IPS DF 4.7 (cell line): ENCODE measurements around the gene CD109.
A peak's percentile ranks its signal among the peaks of the same experiment; 100 is the strongest.
"Not testable (repeated sequence)": the region's sequence is repeated elsewhere in the genome, so short reads cannot be mapped to it uniquely, and the experiment has no call there.

Source experiments
- DNase-seq: peaks from one replicate; pipeline ENCODE4 v3.0.0-alpha.2; 2013; ENCODE audit warnings: low spot score; ENCODE audit errors: extremely low read depth

CD109 gene

DNA sequence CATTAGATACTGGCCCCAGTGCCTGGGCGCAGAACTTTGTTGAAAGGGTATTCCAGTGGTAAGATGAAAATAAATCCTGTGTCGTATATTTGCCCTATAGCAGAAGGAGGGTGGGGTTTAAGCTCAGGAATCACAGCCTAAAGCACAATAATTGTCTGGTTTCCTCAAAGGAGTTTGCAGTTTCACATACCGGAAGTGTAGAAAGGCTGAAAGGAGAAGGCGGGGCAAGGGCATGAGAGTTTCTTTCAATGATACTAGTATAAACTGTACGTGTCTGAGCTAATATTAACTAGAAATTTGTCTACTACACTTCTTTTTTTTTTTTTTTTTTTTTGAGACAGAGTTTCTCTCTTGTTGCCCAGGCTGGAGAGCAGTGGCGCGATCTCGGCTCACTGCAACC lies 29.2 kb downstream of the CD109 start:
- DNase-seq = not testable (repeated sequence)

DNA sequence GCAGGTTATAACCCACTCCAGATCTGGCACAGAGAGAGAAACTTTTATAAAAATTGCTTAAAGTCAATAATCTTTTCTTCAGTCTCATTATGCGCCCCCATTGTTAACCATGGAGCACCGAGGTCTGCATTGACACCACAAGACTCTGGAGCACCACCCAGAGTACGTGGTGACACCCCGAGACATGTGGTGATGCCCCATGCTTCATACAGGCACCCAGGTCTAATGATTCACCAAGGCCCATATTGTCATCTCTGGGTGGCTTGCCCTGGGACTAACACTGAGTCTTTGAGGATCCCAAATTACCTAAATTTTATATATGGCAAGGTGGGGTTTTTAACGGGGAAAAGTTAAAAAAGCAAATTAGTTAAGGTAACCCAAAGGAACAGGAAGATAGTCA lies 31.1 kb downstream of the CD109 start:
- no peak for DNase-seq

DNA sequence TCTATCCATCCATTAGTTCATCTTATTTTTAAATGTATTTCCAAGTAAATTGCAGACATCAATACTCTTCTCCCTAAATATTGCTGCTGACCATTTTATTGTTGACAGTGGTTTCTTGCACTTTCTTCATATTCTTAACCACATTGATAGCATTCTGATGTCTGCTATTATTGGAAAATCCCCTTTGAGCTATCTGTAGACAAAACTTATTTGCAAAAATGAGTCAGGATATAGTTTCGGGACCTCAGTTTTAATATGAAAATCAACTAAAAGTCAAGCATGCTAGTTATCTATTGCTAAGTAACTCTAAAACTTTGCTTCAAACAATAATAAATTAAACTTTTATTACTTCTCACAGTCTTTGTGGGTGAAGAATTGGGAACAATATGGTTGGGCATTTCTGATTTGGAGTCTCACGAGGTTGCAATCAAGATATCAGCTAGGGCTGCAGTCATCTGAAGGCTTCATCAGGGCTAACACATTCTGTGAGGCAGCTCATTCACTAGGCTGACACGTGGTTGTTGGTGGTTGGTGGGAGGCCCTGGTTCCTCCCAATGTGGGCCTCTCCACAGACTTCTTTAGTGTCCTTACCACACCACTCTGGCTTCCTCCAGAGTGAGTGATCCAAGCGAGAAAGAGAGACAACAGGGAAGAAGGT lies 32.7 kb downstream of the CD109 start:
- no peak for DNase-seq

DNA sequence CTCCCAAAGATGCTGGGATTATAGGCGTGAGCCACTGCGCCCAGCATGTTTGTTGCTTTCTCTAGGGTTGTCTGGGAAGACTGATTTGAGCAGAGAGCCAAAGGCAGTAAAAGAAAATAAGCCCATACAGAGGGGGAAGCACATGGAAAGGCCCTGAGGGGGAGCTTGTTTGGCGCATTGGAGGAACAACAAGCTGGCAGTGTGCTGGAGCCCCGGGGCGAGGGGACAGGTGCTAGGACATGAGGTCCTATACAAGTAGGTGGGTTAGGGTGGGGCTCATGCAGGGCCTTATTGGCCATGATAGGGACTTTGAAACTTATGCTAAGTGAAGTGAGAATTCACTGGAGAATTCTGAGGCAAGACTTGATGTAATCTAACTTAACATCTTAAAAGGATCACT lies 35.3 kb downstream of the CD109 start:
- no peak for DNase-seq

DNA sequence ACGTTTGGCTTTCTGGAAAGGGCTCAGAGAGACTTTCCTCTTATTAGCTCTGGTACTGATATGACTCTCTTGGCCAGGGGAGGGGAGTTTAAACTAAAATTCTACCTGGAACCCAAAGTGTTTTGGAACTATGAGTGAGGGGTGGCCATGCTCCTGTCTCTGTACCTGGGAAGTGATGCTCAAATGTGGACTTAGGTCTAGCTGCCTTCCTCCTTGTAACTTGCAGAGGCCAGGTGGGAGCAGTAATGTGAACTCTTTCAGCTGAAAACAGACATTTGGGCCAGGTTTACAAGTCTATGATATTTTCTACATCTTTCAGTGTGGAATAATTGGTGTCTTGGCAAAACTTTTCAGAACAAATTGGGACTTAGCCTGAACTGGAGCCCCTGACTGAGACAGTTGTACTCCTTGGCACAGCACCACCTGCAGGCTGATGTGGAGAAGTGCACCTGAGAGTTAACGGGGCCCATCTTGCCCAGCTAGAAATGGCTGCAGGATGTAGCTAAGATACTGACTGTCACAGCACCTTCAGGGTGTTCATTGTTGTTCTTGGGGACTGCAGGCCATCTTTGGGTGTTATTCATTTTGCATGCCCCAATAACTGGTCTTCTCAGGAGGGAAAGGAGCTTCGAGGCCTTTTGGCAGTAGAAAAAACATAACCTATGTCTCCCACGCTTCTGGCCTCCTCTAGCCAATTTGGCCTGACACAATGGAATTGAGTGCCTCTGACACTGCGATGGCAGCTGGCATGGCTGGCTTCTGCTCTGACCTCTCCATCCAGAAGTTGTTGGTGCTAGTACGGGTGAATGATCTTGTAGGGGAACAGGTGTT lies 37.1 kb downstream of the CD109 start:
- DNase-seq = no peak

DNA sequence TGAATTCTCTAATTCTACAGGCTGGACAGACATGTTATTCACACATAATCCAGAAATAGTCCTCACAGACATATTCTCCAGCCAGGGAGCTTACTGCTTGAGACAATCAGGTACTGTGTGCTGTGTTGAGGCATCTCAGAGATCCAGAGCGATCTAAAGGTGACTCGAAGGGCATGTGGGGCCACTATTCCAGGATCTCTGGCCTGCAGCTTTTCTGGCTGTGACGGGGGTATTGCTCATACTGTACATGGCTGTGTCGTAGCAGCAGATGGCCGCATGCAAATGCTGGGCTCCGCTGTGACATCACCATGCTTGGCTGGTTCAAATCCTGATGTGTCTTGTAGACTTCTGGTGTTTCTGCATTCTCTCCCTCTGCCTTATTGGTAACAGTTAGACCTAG lies 37.8 kb downstream of the CD109 start:
- no peak for DNase-seq

DNA sequence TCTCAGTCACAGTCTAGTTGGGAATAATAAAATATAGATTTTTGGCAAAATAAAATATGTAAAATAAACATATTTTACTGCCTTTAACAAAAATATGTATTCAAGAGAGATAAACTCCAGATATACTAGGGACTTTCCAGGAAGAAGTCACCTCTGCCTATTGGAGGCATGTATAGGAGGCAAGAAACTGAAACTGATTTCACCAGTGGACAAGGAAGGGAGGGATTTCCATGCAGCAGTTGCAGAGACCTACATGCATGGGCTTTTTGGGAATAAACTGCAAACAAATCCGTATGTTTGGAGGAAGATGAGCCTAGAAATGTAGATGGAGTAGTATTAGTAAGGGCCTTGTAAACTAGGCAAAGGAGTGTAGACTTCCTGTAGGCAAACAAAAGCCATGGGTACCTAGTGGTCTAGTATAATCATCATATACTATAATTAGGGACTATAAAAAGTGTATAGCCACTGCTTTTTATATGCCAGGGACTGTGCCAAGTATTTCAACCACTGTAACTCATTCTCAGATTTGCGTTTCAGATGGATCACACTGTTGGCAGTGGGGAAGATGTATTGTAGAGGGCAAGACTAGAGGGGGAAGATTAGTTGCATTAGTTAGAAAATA lies 38.9 kb downstream of the CD109 start:
- DNase-seq = no peak

DNA sequence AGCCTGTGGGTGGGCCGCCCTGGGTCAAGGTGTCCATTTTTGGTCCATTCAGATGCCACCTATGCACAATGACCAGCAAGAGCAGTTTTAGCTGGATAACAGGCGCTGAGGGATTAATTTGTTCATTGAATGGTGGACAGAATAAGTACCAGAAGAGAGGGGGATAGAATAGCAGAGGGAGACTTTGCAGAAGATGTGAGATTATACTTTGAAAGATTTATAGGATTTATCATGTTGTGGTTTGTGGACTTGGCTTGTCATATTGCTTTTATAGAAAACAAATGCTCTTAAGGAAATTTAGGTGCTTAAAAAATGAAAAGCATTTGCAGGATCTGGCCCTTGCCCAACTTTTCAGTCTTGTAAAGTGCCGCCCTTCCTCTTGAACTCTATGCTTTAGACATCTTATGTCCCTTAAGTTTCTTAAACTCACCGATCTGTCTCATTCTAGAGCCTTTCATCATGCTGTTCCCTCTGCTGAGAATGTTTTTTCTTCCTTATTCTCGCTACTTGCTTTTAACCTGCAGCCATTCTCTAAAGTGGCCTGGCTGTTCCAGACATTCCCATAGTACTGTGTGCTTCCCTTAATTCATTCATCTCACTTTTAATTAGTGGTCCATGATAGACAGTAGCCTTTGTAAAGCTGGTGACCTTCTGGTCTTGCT lies 42.5 kb downstream of the CD109 start:
- no peak for DNase-seq

DNA sequence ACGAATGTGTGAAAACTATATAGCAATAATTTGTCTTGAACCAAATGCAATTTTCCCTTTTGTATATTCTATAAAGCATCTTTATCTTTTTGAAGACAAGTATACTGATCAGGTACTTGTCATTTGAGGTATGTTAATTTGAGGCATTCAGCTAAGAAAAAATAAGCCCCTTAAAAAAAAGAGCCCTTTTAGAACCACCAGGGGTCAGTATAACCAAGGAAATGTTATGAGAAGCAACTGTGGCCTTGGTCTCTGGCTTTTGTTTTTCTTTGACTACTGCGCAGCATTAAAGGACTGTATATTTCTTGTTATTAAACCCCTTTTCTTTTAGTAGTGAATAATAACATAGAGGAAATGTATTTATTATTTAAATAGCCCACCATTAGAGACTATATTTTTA lies 43.1 kb downstream of the CD109 start:
- DNase-seq = peak; percentile 33

DNA sequence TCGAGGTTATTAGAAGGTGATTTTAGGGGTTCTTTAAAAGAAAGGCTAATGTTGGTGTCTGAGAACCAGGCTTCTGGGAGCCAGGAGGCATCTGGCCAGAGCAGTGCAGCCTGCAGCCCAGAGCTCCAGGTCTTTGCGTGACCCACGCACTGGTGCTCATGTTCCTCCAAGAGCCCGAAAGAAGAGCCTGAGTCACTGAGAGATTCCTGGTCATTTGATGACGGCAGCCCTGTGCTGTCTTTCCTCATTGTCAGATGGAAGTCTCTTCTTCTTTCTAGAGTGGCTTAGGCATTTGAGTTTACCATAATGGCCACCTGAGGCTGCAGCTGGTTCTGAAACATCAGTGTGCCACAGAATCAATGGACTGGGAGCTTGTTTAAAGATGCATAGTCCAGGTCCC lies 46.4 kb downstream of the CD109 start:
- DNase-seq = no peak

DNA sequence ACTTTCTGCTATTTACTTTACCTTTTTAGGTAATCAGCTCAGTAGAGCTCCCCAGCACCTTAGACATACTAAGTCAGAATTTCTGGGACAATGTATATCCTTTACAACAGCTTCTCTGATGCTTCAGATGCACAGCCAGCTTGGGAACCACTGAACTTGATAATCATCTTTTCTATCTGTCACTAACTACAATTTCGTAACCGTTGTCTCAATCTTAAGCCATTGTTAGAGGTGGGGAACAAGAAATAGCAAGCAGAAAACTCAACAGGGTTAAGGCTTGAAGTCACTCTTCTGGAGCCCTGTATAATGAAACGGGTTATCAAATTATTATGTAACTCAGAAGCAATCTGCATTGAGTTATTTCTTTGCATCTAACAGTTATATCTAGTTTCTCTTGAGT lies 47.1 kb downstream of the CD109 start:
- no peak for DNase-seq

DNA sequence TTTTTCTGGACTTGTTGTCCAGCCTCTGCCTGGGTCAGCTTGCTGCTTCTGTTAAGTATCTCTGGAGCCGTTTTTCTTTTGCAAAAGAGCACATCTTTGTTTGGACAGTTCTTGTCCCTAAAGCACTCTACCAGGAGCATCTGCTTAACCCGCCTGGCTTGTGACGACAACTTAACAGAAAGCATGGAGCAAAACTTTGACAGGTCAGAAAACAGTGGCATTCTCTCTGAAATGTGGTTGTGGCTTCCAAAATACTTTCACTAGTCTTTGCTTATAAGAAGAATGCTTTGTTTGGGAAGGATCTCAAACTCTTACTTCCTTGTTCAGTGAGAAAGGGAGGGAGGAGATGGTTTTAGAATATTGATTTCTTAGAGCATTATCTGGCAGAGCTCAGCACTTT lies 47.6 kb downstream of the CD109 start:
- DNase-seq = no peak

DNA sequence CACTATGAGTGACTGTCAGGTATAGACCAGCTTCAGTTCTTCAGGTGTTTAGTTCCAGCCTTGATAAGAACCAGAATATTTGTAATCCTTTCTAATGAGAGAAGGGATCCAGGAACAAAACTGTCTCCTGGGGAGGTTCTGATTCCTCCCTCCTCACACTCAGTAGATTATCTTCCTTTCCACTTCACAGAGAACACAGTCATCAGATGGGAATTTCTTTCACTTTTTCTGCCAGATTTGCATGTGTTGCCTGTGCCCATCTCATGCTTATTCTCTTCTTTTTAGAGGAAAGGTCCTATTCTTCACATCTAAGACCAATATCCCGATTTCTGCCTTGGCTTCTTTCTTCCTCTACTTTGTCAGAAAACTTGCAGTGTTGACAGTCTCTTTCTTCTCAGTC lies 50.8 kb downstream of the CD109 start:
- no peak for DNase-seq

DNA sequence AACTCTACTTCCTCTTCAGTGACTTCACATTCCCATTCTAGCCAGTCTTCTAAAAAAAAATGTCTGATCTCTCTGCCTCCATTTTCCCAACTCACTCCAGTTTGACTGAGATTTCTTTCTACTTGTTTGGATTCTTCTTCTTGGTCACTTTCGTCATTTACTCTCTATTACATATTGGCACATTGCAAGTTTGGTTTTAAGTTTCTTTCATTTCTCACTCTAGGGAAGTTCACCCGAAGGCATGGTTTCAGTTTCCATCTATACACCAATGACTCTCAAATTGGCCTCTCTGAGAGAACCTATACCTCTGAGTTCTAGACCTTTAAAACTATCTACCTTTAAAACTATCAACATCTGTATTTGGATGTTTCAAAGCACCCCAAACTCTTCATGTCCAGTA lies 51.3 kb downstream of the CD109 start:
- no peak for DNase-seq

DNA sequence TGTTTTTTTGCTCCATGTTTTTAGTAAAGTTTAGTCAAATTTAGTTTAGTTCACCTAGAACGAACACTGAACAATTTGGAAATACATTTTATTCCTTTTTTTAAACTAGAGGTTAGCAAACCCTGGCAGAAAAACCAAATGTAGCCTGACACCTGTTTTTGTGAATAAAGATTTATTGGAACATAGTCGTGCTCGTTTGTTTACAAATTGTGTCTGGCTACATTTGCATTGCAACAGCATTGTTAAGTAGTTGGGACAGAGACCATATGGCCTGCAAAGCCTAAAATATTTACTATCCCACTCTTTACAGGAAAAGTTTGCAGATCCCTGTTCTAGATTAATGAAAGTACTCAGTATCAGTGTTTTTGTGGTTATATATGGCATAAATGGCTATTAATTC lies 56.9 kb downstream of the CD109 start:
- DNase-seq = no peak

DNA sequence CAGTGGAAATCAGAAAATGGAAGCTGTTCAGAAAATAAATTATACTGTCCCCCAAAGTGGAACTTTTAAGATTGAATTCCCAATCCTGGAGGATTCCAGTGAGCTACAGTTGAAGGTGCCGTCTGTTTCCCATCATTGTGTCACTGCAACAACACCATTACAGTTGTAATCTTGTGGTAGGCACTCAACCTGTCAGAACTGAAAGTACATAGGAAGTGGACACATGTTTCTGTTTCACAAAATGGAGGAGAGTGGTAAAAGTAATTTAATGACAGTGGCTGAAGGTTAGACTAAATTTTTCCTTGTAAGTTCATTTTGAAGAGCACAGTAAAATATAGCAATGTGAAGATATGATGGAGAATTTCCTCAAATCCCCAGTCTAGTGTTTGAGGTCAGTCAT lies 70.0 kb downstream of the CD109 start:
- DNase-seq = no peak

DNA sequence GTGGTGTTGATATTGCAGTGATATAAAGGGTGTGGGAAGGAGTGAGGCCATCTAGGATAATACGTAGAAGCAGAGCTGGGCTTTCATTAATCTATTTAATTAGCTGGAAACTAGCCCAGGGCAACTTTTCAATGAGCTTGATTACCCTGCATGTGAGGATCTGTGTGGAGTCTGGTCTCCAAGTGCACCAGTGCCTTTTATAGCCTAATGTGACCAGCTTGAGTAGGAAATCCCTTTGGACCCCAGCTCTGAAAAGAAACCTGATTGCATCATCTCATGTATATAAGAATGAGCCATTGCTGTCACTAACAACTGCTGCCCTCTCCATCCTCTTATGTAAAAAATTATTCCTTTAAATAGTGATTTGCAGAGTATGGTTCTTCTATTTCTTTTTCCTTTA lies 72.6 kb downstream of the CD109 start:
- DNase-seq = no peak

DNA sequence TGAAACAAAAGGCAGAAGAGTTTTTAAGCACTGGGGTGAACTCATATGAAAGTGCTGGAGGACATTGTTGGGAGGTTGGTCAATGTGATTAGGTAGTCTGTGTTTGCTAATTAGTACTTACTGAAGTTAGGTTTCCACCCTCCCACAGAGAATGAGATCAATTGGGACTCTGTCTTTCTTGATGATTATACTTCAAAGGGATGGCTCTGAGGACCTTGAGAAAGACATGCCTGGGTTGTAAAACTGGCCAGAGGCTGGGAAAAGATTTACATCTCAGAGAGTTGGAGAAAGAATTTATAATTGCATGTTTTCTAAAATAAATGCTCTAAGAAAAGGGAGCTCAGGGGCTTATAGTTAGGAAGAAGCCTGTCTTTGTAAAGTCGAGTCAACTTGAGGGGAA lies 74.0 kb downstream of the CD109 start:
- DNase-seq = no peak

DNA sequence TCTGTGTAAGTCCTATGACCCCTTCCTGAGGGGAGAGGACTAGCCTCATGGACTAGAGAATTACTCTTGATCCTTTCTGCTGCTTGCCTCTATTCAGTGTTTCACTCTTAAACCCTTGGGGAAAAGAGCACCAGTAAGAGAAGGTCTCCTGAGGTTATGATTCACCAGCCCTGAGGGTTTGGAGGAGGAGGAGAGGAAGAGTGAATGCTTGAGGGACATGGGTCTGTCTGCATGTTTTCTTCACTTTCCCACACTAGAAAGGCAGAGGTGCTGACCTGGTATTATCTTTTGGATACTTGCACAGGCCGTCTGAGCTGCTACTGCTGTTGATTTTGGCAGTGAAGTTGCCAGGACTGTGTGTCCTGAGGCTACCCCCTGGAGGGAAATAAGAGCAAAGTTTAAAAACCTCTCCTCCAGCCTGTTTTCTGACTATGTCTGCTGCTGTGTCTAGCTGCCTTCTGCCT lies 78.3 kb downstream of the CD109 start:
- DNase-seq = no peak

DNA sequence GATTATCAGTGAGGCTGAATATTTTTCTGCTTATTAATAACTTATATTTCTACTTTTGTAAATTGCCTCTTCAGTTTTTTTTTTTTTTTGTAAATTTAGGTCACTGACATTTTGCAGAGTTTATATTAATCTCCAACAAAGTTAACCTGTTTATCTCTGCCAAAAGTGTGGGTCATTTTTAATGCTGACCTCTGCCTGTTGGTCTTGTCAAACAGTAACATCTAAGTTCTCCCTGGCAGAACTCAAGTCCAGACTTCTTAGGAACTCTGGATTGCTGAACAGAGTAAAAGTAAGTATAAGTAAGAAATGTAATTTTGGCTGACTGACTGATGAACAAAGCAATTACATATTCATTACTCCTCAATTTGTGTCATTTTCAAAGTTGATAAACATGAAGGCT lies 83.9 kb downstream of the CD109 start:
- no peak for DNase-seq

DNA sequence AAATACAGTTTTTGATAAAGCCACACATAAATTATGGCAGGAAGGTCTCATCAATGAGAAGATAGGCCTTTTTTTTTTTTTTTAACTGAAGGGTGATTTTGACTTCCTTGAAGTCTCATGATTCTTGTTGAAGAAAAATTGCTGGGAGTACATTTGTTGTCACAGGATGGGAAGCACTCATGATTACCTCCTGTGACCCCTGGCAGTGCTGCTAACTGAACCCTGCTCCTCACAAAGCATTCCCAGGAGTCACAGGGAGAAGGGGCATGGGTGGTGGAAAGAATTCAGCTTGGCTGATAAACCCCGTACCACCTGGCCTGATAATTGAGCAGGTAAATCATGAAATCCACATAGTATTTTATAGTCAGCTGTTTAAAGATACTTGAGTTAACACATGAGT lies 86.9 kb downstream of the CD109 start:
- no peak for DNase-seq
